Right lung (tissue), 10 donors: Measurements from ENCODE around the gene ST8SIA6. TPM values are rescaled to one million over a fixed set of nuclear protein-coding genes. Genes with fewer than 3 reads are reported as not detected.
"Not testable (repeated sequence)": the region's sequence is repeated elsewhere in the genome, so short reads cannot be mapped to it uniquely, and the experiment has no call there.

ENCODE experiments used
- DNase-seq, 2 donors: peaks; one replicate each; pipeline ENCODE4 v3.0.0-alpha.2; 2013
- long read RNA-seq, 8 donors: transcript quantifications; one replicate each; lab custom pipeline, GENCODE V29; 2026
- polyA plus RNA-seq, 5 donors: library from polyadenylated mRNA; unstranded; fragments of 120-200 nt; gene quantifications; one replicate each; pipeline versions ENCODE4 v1.2.1 to v1.2.3, GENCODE V29; 2013; ENCODE audit warnings: inconsistent platforms in 1 of 5, low replicate concordance in 1 of 5; ENCODE audit not compliant: insufficient read length in 5 of 5, insufficient read depth in 1 of 5

ST8SIA6 gene, protein sequence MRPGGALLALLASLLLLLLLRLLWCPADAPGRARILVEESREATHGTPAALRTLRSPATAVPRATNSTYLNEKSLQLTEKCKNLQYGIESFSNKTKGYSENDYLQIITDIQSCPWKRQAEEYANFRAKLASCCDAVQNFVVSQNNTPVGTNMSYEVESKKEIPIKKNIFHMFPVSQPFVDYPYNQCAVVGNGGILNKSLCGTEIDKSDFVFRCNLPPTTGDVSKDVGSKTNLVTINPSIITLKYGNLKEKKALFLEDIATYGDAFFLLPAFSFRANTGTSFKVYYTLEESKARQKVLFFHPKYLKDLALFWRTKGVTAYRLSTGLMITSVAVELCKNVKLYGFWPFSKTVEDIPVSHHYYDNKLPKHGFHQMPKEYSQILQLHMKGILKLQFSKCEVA
- polyA plus RNA-seq, result 10 to 100 TPM in 2 of 5 donors, 1 to 10 TPM in 3; 7.8 to 12.2 (median 9.0) TPM
- long read RNA-seq, donor 1, result 0 reads
- long read RNA-seq, donor 2, result 0 reads
- long read RNA-seq, donor 3, result 0 reads
- long read RNA-seq, donor 4, result 0 reads
- long read RNA-seq, donor 5, result 0 reads
- long read RNA-seq, donor 6, partial matches to known transcripts, result 0 of 1 reads
- long read RNA-seq, donor 6, other reads (novel, unspliced or antisense), result 0 of 1 reads
- long read RNA-seq, donor 7, result 0 reads
- long read RNA-seq, donor 8, result 0 reads

DNA sequence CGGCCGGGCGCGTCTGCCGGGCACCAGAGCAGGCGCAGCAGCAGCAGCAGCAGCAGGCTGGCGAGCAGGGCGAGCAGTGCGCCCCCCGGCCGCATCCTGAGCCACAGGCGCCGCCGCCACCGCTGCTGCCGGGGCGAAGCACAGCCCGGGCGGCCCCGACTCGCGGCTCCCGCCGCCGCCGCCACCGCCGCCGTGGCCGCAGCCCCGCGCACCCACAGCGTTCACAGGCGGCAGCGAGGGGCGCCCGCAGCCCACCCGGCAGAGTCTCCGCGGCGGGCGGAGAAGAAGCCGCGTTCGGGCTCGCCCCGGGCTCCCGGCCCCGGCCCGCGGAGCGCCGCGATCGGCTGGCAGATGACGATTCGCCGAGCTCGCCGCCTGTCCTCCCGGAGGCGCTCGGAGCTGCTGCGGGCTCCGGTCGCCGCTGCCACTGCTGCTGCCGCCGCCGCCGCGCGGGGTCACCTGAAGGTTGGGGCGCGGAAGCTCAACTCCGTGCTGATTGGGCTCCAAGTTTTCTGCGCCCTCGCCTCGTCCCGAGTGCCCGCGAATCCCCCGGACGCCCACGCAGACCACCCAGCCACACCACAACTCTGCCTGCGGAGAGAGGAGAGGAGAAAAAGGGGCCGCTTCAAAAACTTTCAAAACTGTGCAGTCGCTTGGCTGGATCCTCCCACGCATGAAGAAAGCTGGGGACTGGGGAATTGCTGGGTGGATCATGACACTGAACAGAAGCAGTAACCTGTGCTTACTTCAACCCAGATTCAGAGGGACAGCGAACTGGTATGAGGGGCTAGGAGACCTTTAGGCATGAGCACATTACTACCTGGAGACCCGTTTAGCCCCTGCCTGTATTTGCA is at the start of gene ST8SIA6:
Gene ST8SIA6 (minus strand): TSS at position 435 of the 854 bp plus-strand sequence. CDS start 340 bp downstream, at position 95.
- DNase-seq, result peak; percentile 49 to 58

- DNase-seq, result no peak
Observed at GRCh38 chr10:17503795-17504194, 49.4 kb upstream of the ST8SIA6 start.

- no peak for DNase-seq
Observed at GRCh38 chr10:17502814-17503213, 48.4 kb upstream of the ST8SIA6 start.

DNA sequence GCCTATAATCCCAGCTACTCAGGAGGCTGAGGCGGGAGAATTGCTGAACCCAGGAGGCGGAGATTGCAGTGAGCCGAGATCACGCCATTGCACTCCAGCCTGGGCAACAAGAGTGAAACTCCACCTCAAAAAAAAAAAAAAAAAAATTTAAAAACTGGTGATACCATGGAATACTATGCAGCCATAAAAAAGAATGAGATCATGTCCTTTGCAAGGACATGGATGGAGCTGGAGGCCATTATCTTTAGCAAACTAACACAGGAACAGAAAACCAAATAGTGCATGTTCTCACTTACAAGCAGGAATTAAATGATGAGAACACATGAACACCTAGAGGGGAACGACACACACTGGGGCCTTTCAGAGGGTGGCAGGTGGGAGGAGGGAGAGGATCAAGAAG is 44.6 kb upstream of the ST8SIA6 start:
- not testable (repeated sequence) for DNase-seq

GRCh38 chr10:17497446-17498030 is 43.1 kb upstream of the ST8SIA6 start:
- no peak for DNase-seq

- no peak for DNase-seq
Observed at GRCh38 chr10:17494626-17495260, 40.3 kb upstream of the ST8SIA6 start.

DNA sequence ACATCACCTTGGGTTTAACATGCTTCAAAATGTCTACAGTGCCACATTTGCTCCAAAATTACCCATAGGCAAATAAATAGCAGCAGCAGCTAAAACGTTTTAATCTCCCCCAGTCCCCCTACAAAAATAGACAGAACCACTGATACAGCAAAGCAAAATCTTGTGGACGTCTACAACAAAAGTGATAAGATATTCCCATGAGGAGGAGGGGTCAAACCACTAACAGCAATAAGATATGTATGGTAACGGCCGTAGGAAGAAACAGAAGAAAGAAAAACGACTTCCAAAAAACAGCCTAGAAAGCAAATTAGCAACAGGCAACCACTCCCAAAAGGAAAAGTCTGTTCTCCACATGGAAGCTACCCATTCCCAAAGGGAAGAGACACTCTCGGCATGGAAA is 34.5 kb upstream of the ST8SIA6 start:
- no peak for DNase-seq

DNA sequence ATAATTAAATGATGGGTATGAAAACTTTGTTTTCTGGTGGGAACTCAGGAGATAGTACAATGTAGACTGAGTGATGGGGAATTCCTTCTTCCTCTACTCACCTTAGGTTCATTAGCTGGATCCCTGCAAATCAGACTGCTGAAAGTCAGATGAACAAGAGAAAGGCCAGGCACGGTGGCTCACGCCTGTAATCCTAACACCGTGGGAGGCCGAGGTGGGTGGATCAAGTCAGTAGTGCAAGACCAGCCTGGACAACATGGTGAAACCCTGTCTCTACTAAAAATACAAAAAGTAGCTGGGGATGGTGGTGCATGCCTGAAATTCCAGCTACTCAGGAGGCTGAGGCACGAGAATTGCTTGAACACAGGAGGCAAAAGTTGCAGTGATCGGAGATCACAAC is 28.7 kb upstream of the ST8SIA6 start:
- no peak for DNase-seq

DNA sequence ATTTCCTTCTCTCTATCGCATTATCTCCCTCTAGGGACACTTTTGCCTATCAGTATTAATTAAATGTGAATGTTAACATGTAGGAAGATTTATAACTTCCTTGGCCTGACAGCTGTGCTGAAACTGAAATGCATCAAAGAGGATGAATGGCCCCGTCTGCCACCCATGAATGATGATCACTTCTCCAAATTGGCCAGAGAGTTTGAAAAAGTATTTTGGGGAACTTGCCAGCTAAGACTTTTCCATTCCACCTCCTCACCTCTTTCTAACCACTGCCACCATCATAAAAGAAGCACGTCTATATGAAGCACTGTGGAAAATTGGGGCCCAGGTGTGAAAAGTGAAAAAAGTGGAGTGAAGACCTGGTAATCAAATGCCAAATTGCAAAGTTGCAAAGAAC is 25.4 kb upstream of the ST8SIA6 start:
- no peak for DNase-seq

GRCh38 chr10:17479015-17479615 is 24.7 kb upstream of the ST8SIA6 start:
- no peak for DNase-seq

DNA sequence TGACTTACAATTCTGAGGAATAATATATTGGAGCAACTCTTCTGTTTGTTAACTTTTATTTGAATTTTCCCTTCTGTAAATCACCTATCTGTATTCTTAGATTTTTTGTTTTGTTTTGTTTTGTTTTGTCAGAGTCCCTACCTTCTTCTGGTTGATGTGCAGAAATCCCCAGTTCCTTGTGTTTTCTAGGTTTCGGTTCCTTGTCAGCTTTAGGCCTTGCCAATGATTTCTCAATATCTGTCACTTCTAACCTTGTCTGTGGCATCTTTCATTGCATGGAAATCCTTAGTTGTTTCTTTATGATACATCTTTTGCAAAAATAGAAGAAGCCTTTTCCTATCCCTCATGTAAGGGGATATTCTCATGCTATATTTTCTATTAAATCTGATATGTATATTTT is 21.7 kb upstream of the ST8SIA6 start:
- DNase-seq, result no peak

GRCh38 chr10:17475661-17476060 is 21.3 kb upstream of the ST8SIA6 start:
- DNase-seq, result no peak

DNA sequence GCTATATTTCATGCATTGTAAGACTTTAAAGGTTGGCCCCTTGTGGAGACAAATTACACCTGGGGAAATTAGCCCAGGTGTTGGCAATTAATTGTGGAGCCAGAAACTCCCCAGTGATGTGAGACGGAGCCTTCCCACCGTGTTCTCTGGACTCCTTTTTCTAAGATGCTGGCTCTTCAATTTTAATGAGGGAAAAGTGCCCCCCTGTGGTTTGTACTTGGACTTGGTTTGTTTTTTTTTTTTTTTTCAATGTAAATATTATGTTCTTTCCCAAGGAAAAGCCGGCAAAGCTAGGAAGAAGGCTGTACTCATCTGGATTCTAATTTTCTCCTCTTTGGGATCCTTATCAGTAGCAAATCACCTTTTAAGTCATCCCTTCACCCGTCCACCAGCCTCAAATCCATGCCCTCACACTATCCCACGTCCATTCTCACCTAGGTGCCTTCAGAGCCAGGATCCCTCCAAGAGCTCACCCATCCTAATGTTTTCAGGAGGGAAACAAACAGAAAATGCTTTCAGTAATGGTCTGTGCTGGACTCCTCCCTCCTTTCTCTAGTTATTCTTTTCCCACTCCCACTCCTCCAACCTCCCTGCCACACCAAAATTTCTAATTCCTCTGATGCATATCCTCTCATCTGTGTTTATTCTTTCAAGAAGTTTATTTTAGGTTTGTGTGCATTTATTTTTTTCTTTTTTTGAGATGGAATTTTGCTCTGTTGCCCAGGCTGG is 20.4 kb upstream of the ST8SIA6 start:
- DNase-seq, result no peak

DNA sequence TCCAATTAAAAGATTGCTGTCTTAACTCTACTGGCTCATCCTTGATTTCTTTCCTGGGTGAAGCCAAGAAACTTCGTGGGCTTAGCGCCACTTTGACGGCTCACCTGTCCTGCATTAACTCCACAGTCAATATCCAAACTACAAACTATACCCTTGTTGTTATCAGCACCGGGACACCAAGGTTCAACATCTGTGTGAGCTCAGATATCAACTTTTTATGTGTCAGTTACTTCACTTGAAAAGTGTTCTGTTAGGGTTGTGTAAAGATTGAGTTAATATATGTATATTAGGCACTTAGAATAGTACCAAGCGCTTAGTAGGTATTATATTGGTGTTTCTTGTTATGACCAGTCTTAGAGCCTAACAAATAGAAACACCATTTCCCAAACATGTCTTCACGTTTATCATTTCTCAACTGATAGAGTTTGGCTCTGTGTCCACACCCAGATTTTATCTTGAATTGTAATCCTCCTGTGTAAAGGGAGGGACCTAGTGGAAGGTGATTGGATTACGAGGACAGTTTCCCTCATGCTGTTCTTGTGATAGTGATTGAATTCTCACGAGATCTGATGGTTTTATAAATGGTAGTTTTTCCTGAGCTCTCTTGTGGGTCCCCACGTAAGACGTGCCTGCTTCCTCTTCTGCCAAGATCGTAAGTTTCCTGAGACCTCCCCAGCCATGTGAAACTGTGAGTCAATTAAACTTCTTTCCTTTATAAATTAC is 19.0 kb upstream of the ST8SIA6 start:
- no peak for DNase-seq

DNA sequence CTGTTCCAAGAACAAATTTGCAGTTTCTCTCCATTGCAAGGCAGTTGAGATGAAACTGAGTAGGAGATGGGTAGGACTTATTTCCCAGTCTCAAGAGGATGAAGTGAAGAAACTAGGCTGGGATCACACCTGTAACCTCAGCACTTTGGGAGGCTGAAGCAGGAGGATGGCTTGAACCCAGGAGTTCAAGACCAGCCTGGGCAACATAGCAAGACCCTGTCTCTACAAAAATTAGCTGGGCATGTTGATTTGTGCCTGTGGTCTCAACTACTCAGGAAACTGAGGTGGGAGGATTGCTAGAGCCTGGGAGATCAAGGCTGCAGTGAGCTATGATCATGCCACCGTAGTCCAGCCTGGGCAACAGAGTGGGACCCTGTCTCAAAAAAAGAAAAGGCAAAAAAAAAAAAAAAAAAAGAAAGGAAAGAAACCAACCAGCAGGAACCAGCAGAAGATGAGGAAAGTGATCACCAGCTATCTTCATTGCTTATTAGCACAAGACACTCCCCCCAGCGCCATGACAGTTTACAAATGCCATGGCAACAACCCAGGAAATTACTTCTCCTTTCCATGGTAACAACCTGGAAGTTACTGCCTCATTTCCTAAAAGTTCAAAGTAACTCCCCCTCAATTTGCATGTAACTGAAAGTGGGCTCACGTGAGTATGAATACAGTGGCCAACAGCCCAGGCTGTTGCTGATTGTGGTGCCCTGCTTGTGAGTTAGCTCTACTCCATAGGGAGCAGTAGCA is 18.3 kb upstream of the ST8SIA6 start:
- DNase-seq, result no peak

GRCh38 chr10:17470246-17470645 is 15.9 kb upstream of the ST8SIA6 start:
- DNase-seq, result no peak

- DNase-seq, result no peak
Observed at GRCh38 chr10:17465328-17466125, 11.1 kb upstream of the ST8SIA6 start.

- no peak for DNase-seq
Observed at GRCh38 chr10:17464545-17464944, 10.2 kb upstream of the ST8SIA6 start.
